Testis (tissue), 2 donors: ENCODE data around the gene ZNF516.

Source experiments
- POLR2A ChIP-seq: fragments of 450-650 bp; IDR thresholded peaks from one replicate; pipeline ENCODE4 v1.6.1; 2017; ENCODE audit warnings: antibody characterized with exemption, mild to moderate bottlenecking, moderate library complexity
- TF ChIP-seq, protein P1 (sequence below), 3 experiments: fragments of 450-650 bp in 2 of 3; fragments of 200-600 bp in 1 of 3; sonication (generic) in 1 of 3; IDR thresholded peaks; one replicate each; pipeline ENCODE4 v1.5.1; 2016 to 2019; ENCODE audit warnings: antibody characterized with exemption in 3 of 3, mild to moderate bottlenecking in 2 of 3, moderate library complexity in 1 of 3

DNA sequence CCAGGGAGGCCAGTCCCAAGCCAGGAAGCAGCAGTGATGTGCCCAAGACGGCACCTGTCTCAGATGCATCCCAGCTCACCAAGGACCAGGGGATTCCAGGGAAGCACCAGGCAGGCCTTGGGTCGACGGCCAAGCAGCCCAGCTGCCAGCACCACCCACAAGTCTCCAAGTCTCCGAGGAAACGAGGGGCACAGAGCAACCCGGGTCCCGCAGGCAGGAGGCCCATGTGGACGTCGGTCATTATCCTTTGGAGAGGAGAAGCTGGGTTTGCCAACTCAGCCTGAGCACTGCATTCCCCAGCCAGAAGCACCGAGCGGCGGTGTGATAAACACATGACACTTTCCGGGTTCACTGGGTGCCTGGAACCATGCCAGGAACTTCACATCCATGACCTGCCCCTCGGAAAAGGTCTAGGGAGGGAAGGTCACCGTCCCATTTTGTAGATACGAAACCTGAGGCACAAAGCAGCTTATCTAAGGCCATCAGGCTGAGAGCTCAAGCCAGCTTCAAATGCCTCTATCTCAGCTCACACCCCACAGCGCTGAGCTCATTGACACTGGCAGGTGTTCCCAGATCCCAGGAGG is 104.5 kb downstream of the ZNF516 start:
- TF ChIP-seq, protein P1, sequence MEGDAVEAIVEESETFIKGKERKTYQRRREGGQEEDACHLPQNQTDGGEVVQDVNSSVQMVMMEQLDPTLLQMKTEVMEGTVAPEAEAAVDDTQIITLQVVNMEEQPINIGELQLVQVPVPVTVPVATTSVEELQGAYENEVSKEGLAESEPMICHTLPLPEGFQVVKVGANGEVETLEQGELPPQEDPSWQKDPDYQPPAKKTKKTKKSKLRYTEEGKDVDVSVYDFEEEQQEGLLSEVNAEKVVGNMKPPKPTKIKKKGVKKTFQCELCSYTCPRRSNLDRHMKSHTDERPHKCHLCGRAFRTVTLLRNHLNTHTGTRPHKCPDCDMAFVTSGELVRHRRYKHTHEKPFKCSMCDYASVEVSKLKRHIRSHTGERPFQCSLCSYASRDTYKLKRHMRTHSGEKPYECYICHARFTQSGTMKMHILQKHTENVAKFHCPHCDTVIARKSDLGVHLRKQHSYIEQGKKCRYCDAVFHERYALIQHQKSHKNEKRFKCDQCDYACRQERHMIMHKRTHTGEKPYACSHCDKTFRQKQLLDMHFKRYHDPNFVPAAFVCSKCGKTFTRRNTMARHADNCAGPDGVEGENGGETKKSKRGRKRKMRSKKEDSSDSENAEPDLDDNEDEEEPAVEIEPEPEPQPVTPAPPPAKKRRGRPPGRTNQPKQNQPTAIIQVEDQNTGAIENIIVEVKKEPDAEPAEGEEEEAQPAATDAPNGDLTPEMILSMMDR (IDR thresholded peaks at IDR 0.05) = no peak
- no peak for TF ChIP-seq POLR2A
